GM12878 (cell line): ENCODE data around the gene ZNF428. TPM values are rescaled to one million over a fixed set of nuclear protein-coding genes. Genes with fewer than 3 reads are reported as not detected.

Experiments used
- ATAC-seq: fragments of 200-7000 bp; cut with Tn5 transposase; 3 replicates; pipeline ENCODE4 v1.9.1; 2020; ENCODE audit warnings: mild to moderate bottlenecking, moderate library complexity
- BruUV-seq: library from RNA; stranded (reverse); fragments of 400-500 nt; replicated peaks from 2 replicates; lab custom pipeline; 2021; lab: Mats Ljungman, UMichigan
- CTCF ChIA-PET: fragments of 300-600 bp; sonication (Branson Sonifier 250); formaldehyde crosslinking; extraction: SDS; loops from one replicate; lab custom pipeline; 2021; ENCODE audit warnings: inconsistent platforms; lab: Yijun Ruan, JAX
- POLR2A ChIA-PET: fragments of 350-600 bp; formaldehyde crosslinking; extraction: SDS; loops from one replicate; lab custom pipeline; 2021; ENCODE audit warnings: inconsistent platforms; lab: Charles Lee
- RAD21 ChIA-PET: fragments of 300-600 bp; sonication (Branson Sonifier 250); formaldehyde crosslinking; loops from one replicate; lab custom pipeline; 2023; ENCODE audit warnings: antibody characterized with exemption; ENCODE audit not compliant: unreplicated experiment; lab: Charles Lee
- SMC1A ChIA-PET: fragments of 300-600 bp; sonication (Branson Sonifier 250); formaldehyde crosslinking; loops from one replicate; lab custom pipeline; 2023; ENCODE audit not compliant: unreplicated experiment, uncharacterized antibody; lab: Charles Lee
- DNase-seq: peaks from one replicate; pipeline ENCODE4 v3.0.0-alpha.2; 2011; ENCODE audit warnings: low read depth, low spot score
- FAIRE-seq: peaks from 3 replicates; lab custom pipeline; 2011; peaks lifted over from hg19 to GRCh38; lab: Jason Lieb, UNC
- H2AFZ ChIP-seq: 2 replicates; pipeline ENCODE4 v1.6.0; 2011; ENCODE audit warnings: low read depth, low read length, control low read depth; ENCODE audit not compliant: control insufficient read depth
- H3K27ac ChIP-seq: 2 replicates; pipeline ENCODE4 v1.5.1; 2011; ENCODE audit warnings: control low read depth; ENCODE audit not compliant: control insufficient read depth, insufficient read depth
- H3K27me3 ChIP-seq, 2 experiments: replicated peaks in 1 of 2; 2 replicates each; pipeline versions ENCODE4 v1.6.0 to v1.6.1; 2011; ENCODE audit warnings: low read length in 1 of 2; ENCODE audit not compliant: control insufficient read depth in 2 of 2, insufficient read depth in 2 of 2
- H3K36me3 ChIP-seq, 2 experiments: 2 replicates each; pipeline ENCODE4 v1.5.1; 2011; ENCODE audit warnings: low read length in 1 of 2; ENCODE audit not compliant: control insufficient read depth in 2 of 2, insufficient read depth in 2 of 2
- H3K4me1 ChIP-seq: 2 replicates; pipeline ENCODE4 v1.6.1; 2011; ENCODE audit warnings: mild to moderate bottlenecking, low read length, moderate library complexity, mixed read lengths; ENCODE audit not compliant: control insufficient read depth, insufficient read depth
- H3K4me2 ChIP-seq: 2 replicates; pipeline ENCODE4 v1.6.0; 2011; ENCODE audit warnings: control low read depth; ENCODE audit not compliant: control insufficient read depth, insufficient read depth
- H3K4me3 ChIP-seq: fragments of 200-600 bp; sonication (generic); 2 replicates; pipeline ENCODE4 v1.5.1; 2016
- H3K79me2 ChIP-seq: 2 replicates; pipeline ENCODE4 v1.6.0; 2011; ENCODE audit warnings: low read length; ENCODE audit not compliant: control insufficient read depth, insufficient read depth
- H3K9ac ChIP-seq: 2 replicates; pipeline ENCODE4 v1.8.0; 2011; ENCODE audit warnings: low read length, control low read depth, mixed read lengths; ENCODE audit not compliant: control insufficient read depth, insufficient read depth
- H3K9me3 ChIP-seq: replicated peaks from 3 replicates; pipeline ENCODE4 v1.5.1; 2011; ENCODE audit warnings: mild to moderate bottlenecking, low read length; ENCODE audit not compliant: control insufficient read depth, insufficient read depth
- H4K20me1 ChIP-seq: 2 replicates; pipeline ENCODE4 v1.6.0; 2011; ENCODE audit not compliant: control insufficient read depth, insufficient read depth
- CEBPB ChIP-seq, 2 experiments: fragments of 150-350 bp in 1 of 2; IDR thresholded peaks; 2 replicates each; pipeline ENCODE4 v1.6.1; 2012 to 2014; ENCODE audit warnings: low read depth in 2 of 2, low read length in 2 of 2, borderline replicate concordance in 1 of 2, inconsistent platforms in 1 of 2
- IKZF2 ChIP-seq, 2 experiments: fragments of 450-650 bp; IDR thresholded peaks; 2 replicates each; pipeline ENCODE4 v1.6.1; 2017; ENCODE audit warnings: mild to moderate bottlenecking in 2 of 2, moderate library complexity in 2 of 2
- MEF2A ChIP-seq: IDR thresholded peaks from 2 replicates; pipeline ENCODE4 v1.6.1; 2011; ENCODE audit warnings: low read depth, mild to moderate bottlenecking, low read length, moderate library complexity; ENCODE audit not compliant: insufficient read depth
- MEF2B ChIP-seq: fragments of 450-650 bp; IDR thresholded peaks from 2 replicates; pipeline ENCODE4 v1.6.1; 2018; ENCODE audit warnings: mild to moderate bottlenecking, moderate library complexity; ENCODE audit not compliant: partially characterized antibody, poor library complexity, severe bottlenecking
- MLLT1 ChIP-seq: fragments of 450-650 bp; IDR thresholded peaks from 2 replicates; pipeline ENCODE4 v1.6.1; 2016; ENCODE audit warnings: mild to moderate bottlenecking
- MTA3 ChIP-seq: IDR thresholded peaks from 2 replicates; pipeline ENCODE4 v1.6.1; 2012; ENCODE audit warnings: low read length, inconsistent platforms, borderline replicate concordance
- NFXL1 ChIP-seq: fragments of 450-650 bp; IDR thresholded peaks from 2 replicates; pipeline ENCODE4 v1.6.1; 2017; ENCODE audit warnings: antibody characterized with exemption, mild to moderate bottlenecking, borderline replicate concordance
- NKRF ChIP-seq: fragments of 450-650 bp; conservative IDR thresholded peaks from 2 replicates; pipeline ENCODE4 v1.6.1; 2017; ENCODE audit warnings: mild to moderate bottlenecking, moderate library complexity
- PRDM15 ChIP-seq: fragments of 450-650 bp; formaldehyde crosslinking; IDR thresholded peaks from 2 replicates; pipeline ENCODE4 v1.4.0; 2020; ENCODE audit warnings: mild to moderate bottlenecking, moderate library complexity
- RBBP5 ChIP-seq: fragments of 200-600 bp; sonication (generic); conservative IDR thresholded peaks from 2 replicates; pipeline ENCODE4 v1.6.1; 2016
- RFX5 ChIP-seq: IDR thresholded peaks from 2 replicates; pipeline ENCODE4 v1.6.1; 2011; ENCODE audit warnings: low read depth, low read length, improper control_type of control experiment
- TCF3 ChIP-seq: IDR thresholded peaks from 2 replicates; pipeline ENCODE4 v1.6.1; 2012; ENCODE audit warnings: low read depth, mild to moderate bottlenecking, low read length, borderline replicate concordance; ENCODE audit not compliant: insufficient read depth
- WGBS: methylation state at CpG from one replicate; pipeline ENCODE4 v1.1.6; 2016; ENCODE audit warnings: low lambda C conversion rate; ENCODE audit not compliant: insufficient replicate concordance, insufficient coverage; ENCODE audit errors: missing lambda C conversion rate; 5-methylcytosine and 5-hydroxymethylcytosine counted together
- in situ Hi-C: fragments of 300-500 bp; cut with MboI; formaldehyde crosslinking; loops from 9 replicates; pipeline ENCODE4 v1.14.3; 2018; ENCODE audit warnings: mixed read lengths
- intact Hi-C: fragments of 100-400 bp; cut with micrococcal nuclease; formaldehyde crosslinking; loops from one replicate; pipeline ENCODE4 v1.14.2; 2022; ENCODE audit not compliant: unreplicated experiment
- polyA plus RNA-seq, 11 experiments: library from polyadenylated mRNA; depleted of rRNA in 4 of 11; unstranded in 6 of 11; stranded (reverse) in 5 of 11; fragments of >200 nt; fragmentation: Nextera tagmentation in 4 of 11; fragmentation: Illumina TruSeq in 1 of 11; extraction: Ambion mirVana in 4 of 11; extraction: Trizol in 1 of 11; gene quantifications; 1 replicate in 1 of 11; 2 replicates in 10 of 11; pipeline versions ENCODE4 v1.2.1 to v1.2.3, GENCODE V29; 2011 to 2016; ENCODE audit warnings: inconsistent platforms in 2 of 11, missing spikeins in 2 of 11, low read depth in 1 of 11
- total RNA-seq, 4 experiments: library from RNA; depleted of rRNA in 3 of 4; stranded (reverse); fragments of >200 nt in 3 of 4; fragmentation: Illumina TruSeq in 1 of 4; extraction: Trizol in 1 of 4; gene quantifications; 2 replicates each; pipeline versions ENCODE4 v1.2.1 to v1.2.3, GENCODE V29; 2013 to 2021

The ZNF428 gene
- total and polyA plus RNA-seq, 10 of the 15 experiments (the other 5 are each of a cell fraction or from before 2014, with no cell fraction given), result 0.27 to 57.8 (median 20.4) TPM

GRCh38 chr19:43595999-43596841, 23.2 kb downstream of the ZNF428 start, which contains the start of the genes IRGQ and ZNF576 (continued):
- TF ChIP-seq PRDM15 (CRISPR knock-in tag) (no peak), CEBPB (IDR thresholded peaks at IDR 0.05; ENCODE audit: borderline replicate concordance in 1 of 2, low read depth in 2 of 2, low read length in 2 of 2) (no peak), RFX5 (peak; percentile 62; the same call in 1 of the 2 replicates)
- TF ChIP-seq, all 136 proteins: peak for 60

- Histone ChIP-seq H4K20me1 (no peaks in the 10 kb centered on the region), H3K9me3 (no peaks in the 10 kb centered on the region), H3K79me2 (peaks cover 37% of the 10 kb centered on the region), H3K4me2 (peak overlapping the region; percentile 91), H3K4me1 (peaks cover 7% of the 10 kb centered on the region; the same call in 1 of the 2 replicates), H3K27me3 (no peaks in the 10 kb centered on the region), H3K36me3 (peaks cover 12 to 13% of the 10 kb centered on the region in 2 experiments; a peak in 3 of 4 replicates), H2AFZ (peak overlapping the region; percentile 20), H3K4me3 (peak overlapping the region; percentile 93), H3K9ac (peak overlapping the region; percentile 91), H3K27ac (peak overlapping the region; percentile 85)
- in situ Hi-C loops, result no loop called here
- peak; percentile 39 for ATAC-seq
- SMC1A ChIA-PET, result interaction anchor here (1.0 to 5.4 kb wide), 15 partner anchors 18 to 214 kb away, joined by 3 to 59 read pairs (median 6); partner anchors contain the start of genes PINLYP, XRCC1 and ZNF575
- POLR2A ChIA-PET, result interaction anchor here (0.8 to 3.7 kb wide), 9 partner anchors 18 to 183 kb away, joined by 3 to 22 read pairs (median 4); partner anchors contain the start of genes PINLYP, XRCC1 and ZNF575
- BruUV-seq, result TSS peak; percentile 82
- WGBS, result under 1% methylated on average over 18 of the region's 18 CpGs
- CTCF ChIA-PET, result interaction anchor here (0.9 to 6.6 kb wide), 21 partner anchors 13 to 214 kb away, joined by 3 to 169 read pairs (median 14); partner anchors contain the start of genes ETHE1, PINLYP and XRCC1
- no peak for DNase-seq
- RAD21 ChIA-PET, result interaction anchor here (0.8 to 4.8 kb wide), 18 partner anchors 11 to 214 kb away, joined by 3 to 92 read pairs (median 10); partner anchors contain the start of genes PHLDB3, PINLYP, XRCC1 and ZNF575
- intact Hi-C loops, result loop anchor here (2.0 kb wide), 1 partner anchor 185 kb away; the partner anchor contains the start of gene KCNN4
- no peak for FAIRE-seq
- TF ChIP-seq IKZF2 (IDR thresholded peaks at IDR 0.05) (0 out of 4 replicates have a peak, but pooled peaks of 1 of the 2 experiments have one; percentile 17), NFXL1 (no peak), MEF2A (no peak), NKRF (0 out of 2 replicates have a peak, but pooled peaks have one; percentile 63), MEF2B (no peak), MLLT1 (no peak), MTA3 (no peak), RBBP5 (no peak), TCF3 (no peak)
Measured at GRCh38 chr19:43595605-43595998, 23.8 kb downstream of the ZNF428 start.
